Osteocyte (in vitro differentiated cells): ENCODE measurements around the gene SPDL1. TPM values are rescaled to one million over a fixed set of nuclear protein-coding genes. Genes with fewer than 3 reads are reported as not detected.
A peak's percentile ranks its signal among the peaks of the same experiment; 100 is the strongest.

ENCODE experiments used
- DNase-seq: peaks from one replicate; pipeline ENCODE4 v3.0.0; 2021; ENCODE audit warnings: mixed read lengths; ENCODE audit not compliant: unreplicated experiment; ENCODE audit errors: extremely low spot score
- H3K27ac Mint-ChIP-seq: one replicate; pipeline ENCODE4 v1.8.0; 2021; ENCODE audit warnings: mild to moderate bottlenecking, mixed read lengths; ENCODE audit not compliant: unreplicated experiment
- H3K27me3 Mint-ChIP-seq: one replicate; pipeline ENCODE4 v1.8.0; 2021; ENCODE audit warnings: mixed read lengths; ENCODE audit not compliant: unreplicated experiment
- H3K36me3 Mint-ChIP-seq: one replicate; pipeline ENCODE4 v1.8.0; 2021; ENCODE audit warnings: mixed read lengths; ENCODE audit not compliant: unreplicated experiment
- H3K4me1 Mint-ChIP-seq: one replicate; pipeline ENCODE4 v1.8.0; 2021; ENCODE audit warnings: mixed read lengths; ENCODE audit not compliant: unreplicated experiment
- H3K4me3 Mint-ChIP-seq: one replicate; pipeline ENCODE4 v1.8.0; 2021; ENCODE audit warnings: mild to moderate bottlenecking, moderate library complexity, mixed read lengths; ENCODE audit not compliant: unreplicated experiment
- H3K9me3 Mint-ChIP-seq: one replicate; pipeline ENCODE4 v1.8.0; 2021; ENCODE audit warnings: mixed read lengths; ENCODE audit not compliant: unreplicated experiment
- total RNA-seq: library from RNA; stranded (reverse); gene quantifications from 2 replicates; pipeline ENCODE4 v1.2.1, GENCODE V29; 2021
- TF ChIP-seq, protein P1 (sequence below): fragments of 200-600 bp; sonication (generic); IDR thresholded peaks from 2 replicates; pipeline ENCODE4 v1.5.0; 2021; ENCODE audit warnings: antibody characterized with exemption, mild to moderate bottlenecking, moderate library complexity

The SPDL1 gene
- total RNA-seq, 1 donor from 2014 or later = 40.4 TPM

DNA sequence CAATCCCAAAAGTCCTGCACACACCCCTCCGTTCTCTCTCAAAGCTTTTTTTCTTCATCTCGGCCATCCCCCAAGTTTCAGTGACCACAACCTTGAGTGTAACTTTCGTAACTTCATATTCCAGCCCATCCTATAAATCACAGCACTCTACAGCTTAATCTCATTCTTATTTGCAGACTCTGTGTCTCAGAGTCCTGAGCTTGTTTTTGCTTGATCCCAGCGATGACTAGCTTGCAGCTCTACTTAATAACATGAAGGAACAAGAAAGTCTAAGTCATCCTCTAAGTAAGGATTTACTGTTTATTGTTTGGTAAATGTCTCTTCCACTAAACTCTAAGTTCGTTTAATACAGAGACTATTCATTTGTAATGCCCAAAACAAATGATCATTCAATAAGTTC lies 2.6 kb upstream of the SPDL1 start:
- no peaks in the 10 kb centered on the region for H3K27me3 Mint-ChIP-seq
- no peaks in the 10 kb centered on the region for H3K9me3 Mint-ChIP-seq
- no peak overlapping the region for H3K4me3 Mint-ChIP-seq
- TF ChIP-seq, protein P1, sequence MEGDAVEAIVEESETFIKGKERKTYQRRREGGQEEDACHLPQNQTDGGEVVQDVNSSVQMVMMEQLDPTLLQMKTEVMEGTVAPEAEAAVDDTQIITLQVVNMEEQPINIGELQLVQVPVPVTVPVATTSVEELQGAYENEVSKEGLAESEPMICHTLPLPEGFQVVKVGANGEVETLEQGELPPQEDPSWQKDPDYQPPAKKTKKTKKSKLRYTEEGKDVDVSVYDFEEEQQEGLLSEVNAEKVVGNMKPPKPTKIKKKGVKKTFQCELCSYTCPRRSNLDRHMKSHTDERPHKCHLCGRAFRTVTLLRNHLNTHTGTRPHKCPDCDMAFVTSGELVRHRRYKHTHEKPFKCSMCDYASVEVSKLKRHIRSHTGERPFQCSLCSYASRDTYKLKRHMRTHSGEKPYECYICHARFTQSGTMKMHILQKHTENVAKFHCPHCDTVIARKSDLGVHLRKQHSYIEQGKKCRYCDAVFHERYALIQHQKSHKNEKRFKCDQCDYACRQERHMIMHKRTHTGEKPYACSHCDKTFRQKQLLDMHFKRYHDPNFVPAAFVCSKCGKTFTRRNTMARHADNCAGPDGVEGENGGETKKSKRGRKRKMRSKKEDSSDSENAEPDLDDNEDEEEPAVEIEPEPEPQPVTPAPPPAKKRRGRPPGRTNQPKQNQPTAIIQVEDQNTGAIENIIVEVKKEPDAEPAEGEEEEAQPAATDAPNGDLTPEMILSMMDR = no peak
- peaks cover 23% of the 10 kb centered on the region for H3K4me1 Mint-ChIP-seq
- no peaks in the 10 kb centered on the region for H3K36me3 Mint-ChIP-seq
- no peak overlapping the region for H3K27ac Mint-ChIP-seq
- no peak for DNase-seq

DNA sequence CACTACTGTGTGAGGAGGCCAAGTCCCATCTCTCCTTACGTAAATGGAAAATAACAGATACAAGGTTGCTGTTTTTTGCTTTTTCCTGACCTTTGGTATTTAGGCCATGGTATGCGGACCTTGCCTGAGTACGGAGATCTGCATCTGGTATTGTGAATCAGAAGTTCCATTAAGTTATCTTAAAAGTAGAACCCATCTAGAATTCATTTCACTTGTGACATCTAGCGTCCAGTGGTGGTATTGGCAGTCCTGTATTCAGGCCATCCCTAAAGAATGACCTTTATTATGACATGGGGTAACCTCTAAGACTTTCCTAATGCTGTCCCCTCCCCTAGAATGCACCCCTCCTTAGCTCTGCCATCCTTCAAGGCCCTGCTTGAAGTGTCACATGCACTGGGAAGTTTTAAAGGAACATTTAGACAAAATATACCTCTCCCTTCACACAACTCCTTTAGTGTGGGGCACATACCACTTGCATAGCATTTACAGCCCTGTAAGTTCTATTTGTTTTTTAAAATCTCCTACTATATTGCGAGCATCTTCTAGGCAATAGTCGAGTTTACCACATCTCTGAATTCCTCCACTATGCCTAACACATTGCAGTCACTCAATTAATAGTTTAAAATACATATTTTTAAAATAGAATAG lies 1.9 kb upstream of the SPDL1 start:
- DNase-seq = no peak
- Mint-ChIP-seq H3K27ac (no peak overlapping the region), H3K4me1 (peaks cover 30% of the 10 kb centered on the region), H3K27me3 (no peaks in the 10 kb centered on the region), H3K9me3 (no peaks in the 10 kb centered on the region), H3K36me3 (no peaks in the 10 kb centered on the region), H3K4me3 (no peak overlapping the region)
- TF ChIP-seq, protein P1 = peak; percentile 79

DNA sequence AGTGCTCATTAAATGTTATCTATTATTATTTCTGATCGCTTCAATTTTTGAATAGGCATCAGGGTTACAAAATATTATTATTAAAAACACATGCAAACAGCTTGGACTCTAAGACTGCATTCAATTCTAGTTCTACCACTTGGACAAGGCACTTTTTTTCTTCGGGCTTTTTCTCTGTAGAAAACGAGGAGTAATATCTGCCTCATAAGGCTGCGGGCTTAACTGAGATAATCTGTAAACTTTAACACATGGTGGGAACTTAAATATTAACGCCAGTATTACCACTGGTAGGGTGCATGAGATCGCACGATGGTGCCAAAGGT lies 511 bp upstream of the SPDL1 start:
- no peaks in the 10 kb centered on the region for H3K9me3 Mint-ChIP-seq
- H3K4me3 Mint-ChIP-seq = peak overlapping the region; percentile 99
- no peaks in the 10 kb centered on the region for H3K27me3 Mint-ChIP-seq
- peaks cover 37% of the 10 kb centered on the region for H3K4me1 Mint-ChIP-seq
- TF ChIP-seq, protein P1 = no peak
- no peak for DNase-seq
- peak overlapping the region; percentile 97 for H3K27ac Mint-ChIP-seq
- no peaks in the 10 kb centered on the region for H3K36me3 Mint-ChIP-seq

DNA sequence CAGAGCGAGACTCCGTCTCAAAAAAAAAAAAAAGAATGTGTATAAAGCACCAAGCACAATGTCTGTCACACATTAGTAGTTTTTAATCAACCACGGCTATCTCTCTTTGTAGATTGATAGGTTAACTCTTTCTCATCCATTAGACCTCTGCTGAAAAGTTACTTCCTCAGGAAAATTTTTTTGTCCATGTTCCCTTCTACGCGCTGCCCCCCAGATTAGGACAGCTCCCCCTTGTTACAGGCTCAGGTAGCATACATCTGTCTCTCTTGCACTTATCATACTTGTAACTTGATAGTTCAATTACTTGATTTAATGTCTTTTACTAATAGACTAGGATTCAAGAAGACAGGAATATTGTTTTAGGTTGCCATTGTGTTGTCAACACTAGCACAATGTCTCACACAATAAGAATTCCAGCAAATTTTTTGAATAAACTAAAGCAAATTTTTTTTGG lies 1.5 kb downstream of the SPDL1 start:
- H3K36me3 Mint-ChIP-seq = peaks cover 12% of the 10 kb centered on the region
- H3K9me3 Mint-ChIP-seq = no peaks in the 10 kb centered on the region
- no peaks in the 10 kb centered on the region for H3K27me3 Mint-ChIP-seq
- TF ChIP-seq, protein P1 = no peak
- peaks cover 46% of the 10 kb centered on the region for H3K4me1 Mint-ChIP-seq
- H3K4me3 Mint-ChIP-seq = peak overlapping the region; percentile 99
- H3K27ac Mint-ChIP-seq = peak overlapping the region; percentile 97
- no peak for DNase-seq

DNA sequence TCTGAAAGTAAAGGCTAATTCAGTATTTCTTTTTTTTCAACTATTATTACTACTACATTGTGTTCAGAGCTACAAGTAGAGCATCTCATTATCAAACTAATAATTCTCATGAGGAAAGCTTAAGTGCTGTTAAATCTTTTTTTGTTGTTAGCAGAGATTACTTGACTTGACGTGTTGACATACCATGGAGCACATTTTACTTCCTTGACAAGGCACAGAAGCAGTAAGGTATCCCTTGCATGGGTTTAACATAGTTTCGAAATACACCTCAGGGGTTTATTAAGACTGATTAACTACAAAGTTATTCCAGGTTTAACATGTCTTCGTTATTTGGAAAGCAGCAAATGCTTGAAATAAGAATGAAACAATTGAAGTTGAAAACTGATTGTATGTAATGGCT lies 7.0 kb downstream of the SPDL1 start:
- no peaks in the 10 kb centered on the region for H3K27me3 Mint-ChIP-seq
- H3K4me1 Mint-ChIP-seq = peaks cover 55% of the 10 kb centered on the region

More for the DNA sequence above, 7.0 kb downstream of the SPDL1 start:
- Mint-ChIP-seq H3K9me3 (no peaks in the 10 kb centered on the region), H3K36me3 (peaks cover 44% of the 10 kb centered on the region), H3K27ac (peak overlapping the region; percentile 20), H3K4me3 (no peak overlapping the region)
- DNase-seq = no peak
- TF ChIP-seq, protein P1 = no peak
